Naive thymus-derived CD4-positive, alpha-beta T cell (primary cell): ENCODE data around the gene ANO3. TPM values are rescaled to one million over a fixed set of nuclear protein-coding genes. Genes with fewer than 3 reads are reported as not detected.
"Not testable (repeated sequence)": the region's sequence is repeated elsewhere in the genome, so short reads cannot be mapped to it uniquely, and the experiment has no call there.

Source experiments
- ATAC-seq: fragments of 150-1000 bp; cut with Tn5 transposase; 2 replicates; pipeline ENCODE4 v1.10.0; 2021; ENCODE audit warnings: mild to moderate bottlenecking, moderate library complexity
- CTCF ChIA-PET: fragments of 350-600 bp; sonication (Branson Sonifier 250); formaldehyde crosslinking; loops from one replicate; lab custom pipeline; 2021; ENCODE audit warnings: antibody characterized with exemption; lab: Charles Lee
- POLR2A ChIA-PET: fragments of 350-600 bp; sonication (Branson Sonifier 250); formaldehyde crosslinking; loops from one replicate; lab custom pipeline; 2021; ENCODE audit warnings: antibody characterized with exemption, inconsistent platforms; lab: Charles Lee
- DNase-seq, 9 donors: peaks; one replicate each; pipeline versions ENCODE4 v3.0.0 to v3.0.0-alpha.2; 2020 to 2022; ENCODE audit warnings: mixed read lengths in 1 of 9
- H3K27ac ChIP-seq: one replicate; pipeline ENCODE4 v1.7.0; 2013; ENCODE audit warnings: mild to moderate bottlenecking, low read depth, low read length, moderate library complexity
- H3K27me3 ChIP-seq, 2 donors: one replicate each; pipeline ENCODE4 v1.7.0; 2013; ENCODE audit warnings: low read length in 2 of 2, mild to moderate bottlenecking in 2 of 2, moderate library complexity in 2 of 2; ENCODE audit not compliant: control insufficient read depth in 2 of 2, insufficient read depth in 2 of 2
- H3K36me3 ChIP-seq, 3 experiments: 1 replicate in 2 of 3; 2 replicates in 1 of 3; pipeline ENCODE4 v1.7.0; 2013; ENCODE audit warnings: low read length in 3 of 3, mild to moderate bottlenecking in 3 of 3, moderate library complexity in 1 of 3; ENCODE audit not compliant: insufficient read depth in 3 of 3, control insufficient read depth in 2 of 3
- H3K4me1 ChIP-seq, 2 donors: one replicate each; pipeline ENCODE4 v1.7.0; 2013; ENCODE audit warnings: low read length in 2 of 2, mild to moderate bottlenecking in 2 of 2, moderate library complexity in 1 of 2; ENCODE audit not compliant: control insufficient read depth in 2 of 2, insufficient read depth in 2 of 2
- H3K4me3 ChIP-seq: 2 replicates; pipeline ENCODE4 v1.7.0; 2013; ENCODE audit warnings: mild to moderate bottlenecking, low read length
- H3K9me3 ChIP-seq, 3 experiments: 1 replicate in 2 of 3; 2 replicates in 1 of 3; pipeline ENCODE4 v1.7.0; 2013; ENCODE audit warnings: low read length in 3 of 3; ENCODE audit not compliant: control insufficient read depth in 2 of 3
- H3K27ac Mint-ChIP-seq, 9 donors: one replicate each; pipeline ENCODE4 v1.8.0; 2020 to 2022; ENCODE audit warnings: mixed read lengths in 9 of 9, mild to moderate bottlenecking in 8 of 9, moderate library complexity in 5 of 9, inconsistent platforms in 2 of 9
- H3K27me3 Mint-ChIP-seq, 5 donors: one replicate each; pipeline ENCODE4 v1.8.0; 2021 to 2022; ENCODE audit warnings: mixed read lengths in 5 of 5, mild to moderate bottlenecking in 1 of 5
- H3K36me3 Mint-ChIP-seq, 5 donors: one replicate each; pipeline ENCODE4 v1.8.0; 2020 to 2022; ENCODE audit warnings: mixed read lengths in 5 of 5, mild to moderate bottlenecking in 3 of 5, inconsistent platforms in 1 of 5
- H3K4me1 Mint-ChIP-seq, 7 donors: one replicate each; pipeline ENCODE4 v1.8.0; 2020 to 2022; ENCODE audit warnings: mixed read lengths in 7 of 7, mild to moderate bottlenecking in 3 of 7, inconsistent platforms in 1 of 7
- H3K4me3 Mint-ChIP-seq, 10 donors: one replicate each; pipeline ENCODE4 v1.8.0; 2020 to 2022; ENCODE audit warnings: mild to moderate bottlenecking in 10 of 10, mixed read lengths in 10 of 10, moderate library complexity in 6 of 10, inconsistent platforms in 2 of 10
- H3K9me3 Mint-ChIP-seq, 11 donors: one replicate each; pipeline ENCODE4 v1.8.0; 2020 to 2022; ENCODE audit warnings: mixed read lengths in 11 of 11, mild to moderate bottlenecking in 4 of 11, inconsistent platforms in 1 of 11, moderate library complexity in 1 of 11
- intact Hi-C, 2 donors: fragments of 100-400 bp; cut with micrococcal nuclease; formaldehyde crosslinking; loops; one replicate each; pipeline ENCODE4 v1.15.1; 2023
- polyA plus RNA-seq, 2 donors: library from polyadenylated mRNA; unstranded; fragments of 300-500 nt; fragmentation: Illumina TruSeq; gene quantifications; one replicate each; pipeline ENCODE4 v1.2.3, GENCODE V29; 2021
- total RNA-seq, 6 experiments: library from RNA in 5 of 6; stranded (reverse) in 5 of 6; gene quantifications; 1 replicate in 5 of 6; 2 replicates in 1 of 6; pipeline ENCODE4 v1.2.3 and lab custom pipeline; 2021 to 2026

The ANO3 gene
- total and polyA plus RNA-seq, 7 experiments from 2014 or later = not detected

GRCh38 chr11:26316372-26316771, 15.6 kb upstream of the ANO3 start:
- H3K27me3 Mint-ChIP-seq, DNase-seq, H3K27ac ChIP-seq, H3K4me1 ChIP-seq, H3K27me3 ChIP-seq, H3K4me1 Mint-ChIP-seq, POLR2A ChIA-PET, H3K9me3 ChIP-seq, H3K9me3 Mint-ChIP-seq, ATAC-seq, H3K36me3 Mint-ChIP-seq, CTCF ChIA-PET, H3K36me3 ChIP-seq, H3K27ac Mint-ChIP-seq, H3K4me3 ChIP-seq, H3K4me3 Mint-ChIP-seq: not testable (repeated sequence)
- intact Hi-C loops = loop anchor here in 1 of 2 donors (5.0 kb wide), 1 partner anchor 321 kb away; no protein-coding TSS in a partner anchor

DNA sequence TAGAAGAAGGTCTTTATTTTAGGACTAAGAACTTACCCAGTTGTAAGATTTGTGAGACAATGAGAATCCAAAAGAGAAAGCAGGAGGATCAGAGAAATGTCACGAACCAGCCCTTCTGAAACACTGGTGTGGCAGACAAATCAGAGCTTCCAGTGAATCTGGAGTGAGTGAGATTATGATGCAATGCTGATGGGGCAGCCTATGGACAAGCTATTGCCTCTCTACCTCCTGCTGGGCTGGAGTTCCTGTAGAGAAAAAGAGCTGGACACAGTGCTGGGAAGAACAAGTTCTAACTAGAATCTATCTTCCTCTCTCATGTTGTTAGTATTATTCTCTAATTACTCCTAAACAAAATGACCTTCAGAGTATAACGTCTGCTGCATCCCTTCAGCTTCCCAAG, 12.0 kb upstream of the ANO3 start:
- no peaks in the 10 kb centered on the region for H3K4me1 ChIP-seq
- peaks cover 0 to 4% (median 0%) of the 10 kb centered on the region in 11 donors for H3K9me3 Mint-ChIP-seq
- H3K27me3 ChIP-seq = no peaks in the 10 kb centered on the region
- intact Hi-C loops = loop anchor here in 1 of 2 donors (5.0 kb wide), 1 partner anchor 317 kb away; no protein-coding TSS in a partner anchor
- H3K36me3 ChIP-seq = no peaks in the 10 kb centered on the region
- H3K27ac ChIP-seq = no peak overlapping the region
- no peaks in the 10 kb centered on the region for H3K4me1 Mint-ChIP-seq
- no peak overlapping the region for H3K27ac Mint-ChIP-seq
- ATAC-seq (no peak), DNase-seq (no peak)
- H3K4me3 ChIP-seq = no peak overlapping the region
- ChIA-PET POLR2A (no interaction called here), CTCF (no interaction called here)
- no peak overlapping the region for H3K4me3 Mint-ChIP-seq
- H3K36me3 Mint-ChIP-seq = no peaks in the 10 kb centered on the region
- no peaks in the 10 kb centered on the region for H3K9me3 ChIP-seq
- H3K27me3 Mint-ChIP-seq = no peaks in the 10 kb centered on the region

- no peaks in the 10 kb centered on the region for H3K36me3 Mint-ChIP-seq
- no peak overlapping the region for H3K4me3 Mint-ChIP-seq
- intact Hi-C loops = no loop called here
- H3K27ac Mint-ChIP-seq = no peak overlapping the region
- no peak overlapping the region for H3K4me3 ChIP-seq
- no peaks in the 10 kb centered on the region for H3K4me1 ChIP-seq
- H3K4me1 Mint-ChIP-seq = no peaks in the 10 kb centered on the region
- no peaks in the 10 kb centered on the region for H3K9me3 ChIP-seq
- no peaks in the 10 kb centered on the region for H3K36me3 ChIP-seq
- H3K9me3 Mint-ChIP-seq = peaks cover 0 to 4% (median 0%) of the 10 kb centered on the region in 11 donors
- H3K27me3 ChIP-seq = no peaks in the 10 kb centered on the region
- ATAC-seq (no peak), DNase-seq (no peak)
- CTCF ChIA-PET = no interaction called here
- POLR2A ChIA-PET = no interaction called here
- no peaks in the 10 kb centered on the region for H3K27me3 Mint-ChIP-seq
- no peak overlapping the region for H3K27ac ChIP-seq
Observed at GRCh38 chr11:26321516-26321915, 10.4 kb upstream of the ANO3 start.

DNA sequence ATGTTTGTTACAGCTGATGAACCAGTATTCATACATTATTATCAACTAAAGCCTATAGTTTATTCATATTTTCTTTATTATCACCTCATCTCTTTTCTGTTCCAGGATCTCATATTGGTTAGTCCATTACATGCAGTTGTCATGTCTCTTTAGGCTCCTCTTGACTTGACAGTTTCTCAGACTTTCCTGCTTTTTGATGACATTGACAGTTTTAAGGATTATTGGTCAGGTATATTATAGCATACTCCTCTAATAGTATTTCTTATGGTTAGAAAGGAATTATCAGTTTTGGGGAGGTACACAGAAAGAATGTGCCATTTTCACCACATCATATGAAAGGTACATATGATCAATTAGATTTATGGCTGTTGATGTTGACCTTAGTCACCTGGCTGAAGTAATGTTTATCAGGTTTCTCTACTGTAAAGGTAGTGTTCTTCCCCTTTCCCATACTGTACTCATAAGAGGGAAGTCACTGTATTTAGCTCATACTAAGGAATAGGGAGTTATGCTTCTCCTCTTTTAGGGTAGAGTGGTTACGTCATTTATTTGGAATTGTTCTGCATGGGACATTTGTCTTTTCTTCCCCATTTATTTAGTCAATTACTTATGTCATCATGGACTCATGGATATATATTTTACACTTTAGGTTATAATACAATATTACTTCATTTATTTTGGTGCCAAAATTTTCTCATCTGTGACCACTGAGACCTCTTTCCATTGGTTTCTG, 9.4 kb upstream of the ANO3 start:
- H3K4me1 ChIP-seq = no peaks in the 10 kb centered on the region
- H3K27me3 ChIP-seq = no peaks in the 10 kb centered on the region
- Mint-ChIP-seq H3K4me1 (no peaks in the 10 kb centered on the region), H3K27ac (no peak overlapping the region), H3K27me3 (no peaks in the 10 kb centered on the region), H3K36me3 (no peaks in the 10 kb centered on the region), H3K4me3 (no peak overlapping the region), H3K9me3 (peaks cover 0 to 4% (median 0%) of the 10 kb centered on the region in 11 donors)
- ChIA-PET POLR2A (no interaction called here), CTCF (no interaction called here)
- ATAC-seq = no peak
- H3K36me3 ChIP-seq = no peaks in the 10 kb centered on the region
- no peaks in the 10 kb centered on the region for H3K9me3 ChIP-seq
- no peak overlapping the region for H3K4me3 ChIP-seq
- H3K27ac ChIP-seq = no peak overlapping the region
- intact Hi-C loops = no loop called here
- DNase-seq = no peak

DNA sequence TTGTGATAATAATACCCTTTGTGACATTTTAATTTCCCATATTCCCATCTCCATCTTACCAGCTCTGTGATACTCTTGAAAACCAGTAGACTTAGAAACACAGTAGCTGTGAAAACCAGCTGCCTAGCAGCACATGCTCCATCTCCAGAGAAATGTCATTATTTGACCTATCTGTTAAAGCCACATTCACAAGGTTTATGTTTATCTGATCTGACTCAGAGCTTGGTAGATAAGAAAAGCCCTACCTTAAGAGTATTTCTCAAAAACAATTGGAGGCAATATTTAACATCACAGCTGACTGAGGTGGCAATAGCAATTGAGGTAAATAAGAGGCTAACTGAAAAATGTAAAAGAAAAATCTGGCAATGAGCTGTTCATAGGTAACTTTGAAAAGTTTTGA, 8.1 kb upstream of the ANO3 start:
- Histone ChIP-seq H3K9me3 (no peaks in the 10 kb centered on the region), H3K4me1 (no peaks in the 10 kb centered on the region), H3K27ac (no peak overlapping the region), H3K36me3 (no peaks in the 10 kb centered on the region), H3K27me3 (no peaks in the 10 kb centered on the region), H3K4me3 (no peak overlapping the region)
- CTCF ChIA-PET = no interaction called here
- ATAC-seq (no peak), DNase-seq (no peak)
- POLR2A ChIA-PET = no interaction called here
- H3K4me3 Mint-ChIP-seq = no peak overlapping the region
- H3K36me3 Mint-ChIP-seq = no peaks in the 10 kb centered on the region
- H3K9me3 Mint-ChIP-seq = peaks cover 0 to 5% (median 0%) of the 10 kb centered on the region in 11 donors
- H3K27ac Mint-ChIP-seq = no peak overlapping the region
- intact Hi-C loops = no loop called here
- no peaks in the 10 kb centered on the region for H3K27me3 Mint-ChIP-seq
- no peaks in the 10 kb centered on the region for H3K4me1 Mint-ChIP-seq

- no peaks in the 10 kb centered on the region for H3K27me3 ChIP-seq
- no peaks in the 10 kb centered on the region for H3K4me1 ChIP-seq
- ATAC-seq (no peak), DNase-seq (no peak)
- H3K36me3 ChIP-seq = no peaks in the 10 kb centered on the region
- H3K4me3 Mint-ChIP-seq = no peak overlapping the region
- ChIA-PET CTCF (no interaction called here), POLR2A (no interaction called here)
- no peak overlapping the region for H3K27ac Mint-ChIP-seq
- no peaks in the 10 kb centered on the region for H3K4me1 Mint-ChIP-seq
- no peak overlapping the region for H3K27ac ChIP-seq
- peaks cover 0 to 9% (median 0%) of the 10 kb centered on the region in 11 donors for H3K9me3 Mint-ChIP-seq
- intact Hi-C loops = no loop called here
- H3K4me3 ChIP-seq = no peak overlapping the region
- no peaks in the 10 kb centered on the region for H3K27me3 Mint-ChIP-seq
- no peaks in the 10 kb centered on the region for H3K36me3 Mint-ChIP-seq
- H3K9me3 ChIP-seq = no peaks in the 10 kb centered on the region
Observed at GRCh38 chr11:26324270-26324669, 7.7 kb upstream of the ANO3 start.

- ATAC-seq = no peak
Observed at GRCh38 chr11:26326793-26327400, 5.0 kb upstream of the ANO3 start.

More at GRCh38 chr11:26326793-26327400, 5.0 kb upstream of the ANO3 start:
- intact Hi-C loops = no loop called here
- Mint-ChIP-seq H3K4me1 (no peaks in the 10 kb centered on the region), H3K36me3 (no peaks in the 10 kb centered on the region), H3K27ac (no peak overlapping the region), H3K9me3 (peaks cover 0 to 23% (median 0%) of the 10 kb centered on the region in 11 donors), H3K27me3 (peaks cover 0 to 13% (median 3%) of the 10 kb centered on the region in 5 donors), H3K4me3 (no peak overlapping the region)
- H3K27me3 ChIP-seq = no peaks in the 10 kb centered on the region
- no peak for DNase-seq
- no peaks in the 10 kb centered on the region for H3K9me3 ChIP-seq
- ChIA-PET CTCF (no interaction called here), POLR2A (no interaction called here)
- H3K4me1 ChIP-seq = no peaks in the 10 kb centered on the region
- H3K36me3 ChIP-seq = no peaks in the 10 kb centered on the region
- H3K4me3 ChIP-seq = no peak overlapping the region
- H3K27ac ChIP-seq = no peak overlapping the region
